Measurements from ENCODE around the gene TMEM169.

Gene TMEM169

DNA sequence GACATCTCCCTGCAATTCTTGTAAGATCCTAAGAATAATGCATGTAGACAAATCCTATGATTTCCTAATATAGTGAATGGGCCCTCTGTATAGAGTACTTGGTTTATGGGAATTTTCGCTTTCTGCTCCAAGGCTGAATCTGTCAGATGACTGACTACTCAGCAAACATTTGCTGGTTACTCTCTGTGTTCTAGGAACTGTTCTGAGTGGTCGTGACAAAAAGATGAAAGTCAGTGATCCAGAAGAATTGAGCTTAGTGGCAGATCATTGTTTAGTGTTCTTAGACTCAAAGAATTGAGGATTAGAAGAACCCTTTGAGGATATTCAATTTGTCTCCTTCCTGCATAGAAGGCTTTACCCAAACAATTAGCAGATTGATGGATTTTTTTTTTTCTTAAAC is 37.4 kb downstream of the TMEM169 start:
- no peak for TF ChIP-seq CTCF (IDR thresholded peaks at IDR 0.05; ENCODE audit: low read depth, low read length)
- DNase-seq (ENCODE audit: low read depth, low spot score) = no peak
- no peak overlapping the region for H3K4me3 ChIP-seq (ENCODE audit: low read depth, low read length)
- in situ Hi-C loops (cut with HindIII; ENCODE audit: low sequenced_read_pairs) = no loop called here

DNA sequence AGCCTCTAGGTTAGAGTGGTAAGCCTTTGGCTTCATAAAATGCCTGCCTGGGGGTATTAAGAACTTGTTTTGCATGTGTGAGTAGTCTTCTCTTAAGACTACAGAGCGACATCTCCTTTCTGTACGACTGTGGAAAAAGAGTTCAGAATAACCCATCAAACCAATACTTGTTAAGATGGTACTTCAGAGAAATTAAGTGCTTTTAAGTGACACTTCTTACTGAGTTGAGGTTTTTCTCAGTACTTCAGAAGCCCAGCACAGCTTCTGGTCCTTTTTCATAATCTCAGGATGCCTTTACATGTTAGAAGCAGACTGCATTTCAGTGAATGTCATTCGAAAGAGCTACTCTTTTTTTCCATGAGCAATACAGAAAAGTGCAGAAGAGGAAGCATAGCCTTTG is 38.3 kb downstream of the TMEM169 start:
- no peak for TF ChIP-seq CTCF (IDR thresholded peaks at IDR 0.05; ENCODE audit: low read depth, low read length)
- no peak overlapping the region for H3K4me3 ChIP-seq (ENCODE audit: low read depth, low read length)
- in situ Hi-C loops (cut with HindIII; ENCODE audit: low sequenced_read_pairs) = no loop called here
- DNase-seq (ENCODE audit: low read depth, low spot score) = no peak

DNA sequence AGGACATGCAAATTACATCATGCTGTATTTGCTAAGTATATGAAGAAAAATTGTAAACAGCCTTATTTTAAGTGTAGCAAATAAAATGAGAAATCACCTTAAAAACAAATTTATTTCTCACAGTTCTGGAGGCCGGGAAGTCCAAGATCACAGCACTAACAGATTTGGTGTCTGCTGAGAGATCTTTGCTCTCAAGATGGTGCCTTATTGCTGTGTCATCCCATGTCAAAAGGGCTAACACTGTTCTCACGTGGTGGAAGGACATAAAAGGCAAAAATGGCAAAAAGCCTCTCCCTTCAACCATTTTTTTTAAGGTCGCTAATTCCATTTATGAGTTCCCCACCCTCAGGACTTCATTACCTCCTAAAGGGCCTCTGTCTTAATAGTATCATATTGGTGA is 39.5 kb downstream of the TMEM169 start:
- in situ Hi-C loops (cut with HindIII; ENCODE audit: low sequenced_read_pairs) = no loop called here
- no peak for TF ChIP-seq CTCF (IDR thresholded peaks at IDR 0.05; ENCODE audit: low read depth, low read length)
- H3K4me3 ChIP-seq (ENCODE audit: low read depth, low read length) = no peak overlapping the region
- DNase-seq (ENCODE audit: low read depth, low spot score) = no peak

- in situ Hi-C loops (cut with HindIII; ENCODE audit: low sequenced_read_pairs) = no loop called here
- H3K4me3 ChIP-seq (ENCODE audit: low read depth, low read length) = no peak overlapping the region
- TF ChIP-seq CTCF (IDR thresholded peaks at IDR 0.05; ENCODE audit: low read depth, low read length) = no peak
- no peak for DNase-seq (ENCODE audit: low read depth, low spot score)
These were observed 45.2 kb downstream of the TMEM169 start for GRCh38 chr2:216126943-216127342.

GRCh38 chr2:216130346-216130971 is 48.7 kb downstream of the TMEM169 start:
- H3K4me3 ChIP-seq (ENCODE audit: low read depth, low read length) = no peak overlapping the region
- TF ChIP-seq CTCF (IDR thresholded peaks at IDR 0.05; ENCODE audit: low read depth, low read length) = no peak
- in situ Hi-C loops (cut with HindIII; ENCODE audit: low sequenced_read_pairs) = no loop called here
- DNase-seq (ENCODE audit: low read depth, low spot score) = no peak

GRCh38 chr2:216131175-216131926 is 49.6 kb downstream of the TMEM169 start:
- DNase-seq (ENCODE audit: low read depth, low spot score) = no peak
- in situ Hi-C loops (cut with HindIII; ENCODE audit: low sequenced_read_pairs) = no loop called here
- TF ChIP-seq CTCF (IDR thresholded peaks at IDR 0.05; ENCODE audit: low read depth, low read length) = no peak
- no peak overlapping the region for H3K4me3 ChIP-seq (ENCODE audit: low read depth, low read length)

Measured in astrocyte of the spinal cord (primary cell).